SK-N-SH treated with all-trans-retinoic acid at 6 μM for 48 hours (cell line): ENCODE data around the gene ARHGAP10.
"Not testable (repeated sequence)": the region's sequence is repeated elsewhere in the genome, so short reads cannot be mapped to it uniquely, and the experiment has no call there.

Experiments
- ATAC-seq: fragments of 200-7000 bp; cut with Tn5 transposase; 3 replicates; pipeline ENCODE4 v1.9.1; 2020; ENCODE audit warnings: mild to moderate bottlenecking, moderate library complexity
- ARNTL ChIP-seq: fragments of 450-650 bp; formaldehyde crosslinking; IDR thresholded peaks from 2 replicates; pipeline ENCODE4 v1.5.0; 2020; ENCODE audit warnings: low read depth, mild to moderate bottlenecking, moderate library complexity, borderline replicate concordance
- BACH2 ChIP-seq: fragments of 250-450 bp; sonication (Bioruptor Pico); IDR thresholded peaks from 2 replicates; pipeline ENCODE4 v1.9.0; 2021; ENCODE audit warnings: mild to moderate bottlenecking, borderline replicate concordance
- CREB5 ChIP-seq: fragments of 250-450 bp; sonication (Bioruptor Pico); IDR thresholded peaks from 2 replicates; pipeline ENCODE4 v1.5.1; 2020; ENCODE audit warnings: low read depth, mild to moderate bottlenecking, moderate library complexity
- CSDC2 ChIP-seq: fragments of 250-450 bp; sonication (Bioruptor Pico); IDR thresholded peaks from 2 replicates; pipeline ENCODE4 v1.5.0; 2020; ENCODE audit warnings: mild to moderate bottlenecking, moderate library complexity
- CSRNP3 ChIP-seq: fragments of 250-450 bp; sonication (Bioruptor Pico); IDR thresholded peaks from 2 replicates; pipeline ENCODE4 v1.5.1; 2021; ENCODE audit warnings: mild to moderate bottlenecking, moderate library complexity
- ESRRG ChIP-seq: fragments of 250-450 bp; sonication (Bioruptor Pico); IDR thresholded peaks from 2 replicates; pipeline ENCODE4 v1.6.1; 2021; ENCODE audit warnings: mild to moderate bottlenecking
- GLIS3 ChIP-seq: fragments of 250-450 bp; sonication (Bioruptor Pico); IDR thresholded peaks from 2 replicates; pipeline ENCODE4 v1.5.0; 2020; ENCODE audit warnings: mild to moderate bottlenecking, moderate library complexity
- ISL1 ChIP-seq: fragments of 250-450 bp; sonication (Bioruptor Pico); IDR thresholded peaks from 2 replicates; pipeline ENCODE4 v2.1.2; 2022; ENCODE audit warnings: mild to moderate bottlenecking, moderate library complexity
- PATZ1 ChIP-seq: fragments of 250-450 bp; sonication (Bioruptor Pico); IDR thresholded peaks from 2 replicates; pipeline ENCODE4 v1.8.0; 2020; ENCODE audit warnings: mild to moderate bottlenecking, moderate library complexity, borderline replicate concordance
- PPARA ChIP-seq: fragments of 250-450 bp; sonication (Bioruptor Pico); IDR thresholded peaks from 2 replicates; pipeline ENCODE4 v1.5.0; 2020; ENCODE audit warnings: mild to moderate bottlenecking, borderline replicate concordance
- RARB ChIP-seq: fragments of 250-450 bp; sonication (Bioruptor Pico); IDR thresholded peaks from 2 replicates; pipeline ENCODE4 v1.8.0; 2021; ENCODE audit warnings: mild to moderate bottlenecking, moderate library complexity
- SNAI2 ChIP-seq: fragments of 250-450 bp; sonication (Bioruptor Pico); IDR thresholded peaks from 2 replicates; pipeline ENCODE4 v1.5.0; 2020; ENCODE audit warnings: mild to moderate bottlenecking, moderate library complexity
- TCF4 ChIP-seq: fragments of 250-450 bp; sonication (Bioruptor Pico); IDR thresholded peaks from 2 replicates; pipeline ENCODE4 v1.8.0; 2021; ENCODE audit warnings: mild to moderate bottlenecking, moderate library complexity, borderline replicate concordance
- ZC3H10 ChIP-seq: fragments of 250-450 bp; sonication (Bioruptor Pico); IDR thresholded peaks from 2 replicates; pipeline ENCODE4 v1.5.1; 2021; ENCODE audit warnings: mild to moderate bottlenecking, moderate library complexity
- ZFP3 ChIP-seq: fragments of 250-450 bp; sonication (Bioruptor Pico); IDR thresholded peaks from 2 replicates; pipeline ENCODE4 v1.5.0; 2020; ENCODE audit warnings: mild to moderate bottlenecking, moderate library complexity
- ZNF565 ChIP-seq: fragments of 450-650 bp; formaldehyde crosslinking; conservative IDR thresholded peaks from 2 replicates; pipeline ENCODE4 v1.5.0; 2020; ENCODE audit warnings: low read depth, mild to moderate bottlenecking, moderate library complexity
- ZNF70 ChIP-seq: fragments of 450-650 bp; formaldehyde crosslinking; IDR thresholded peaks from 2 replicates; pipeline ENCODE4 v1.5.0; 2020; ENCODE audit warnings: mild to moderate bottlenecking, moderate library complexity
- ZNF8 ChIP-seq: fragments of 450-650 bp; formaldehyde crosslinking; IDR thresholded peaks from 2 replicates; pipeline ENCODE4 v1.5.0; 2020; ENCODE audit warnings: mild to moderate bottlenecking, moderate library complexity
- TF ChIP-seq, protein P1 (sequence below): fragments of 250-450 bp; sonication (Bioruptor Pico); IDR thresholded peaks from 2 replicates; pipeline ENCODE4 v1.5.0; 2020; ENCODE audit warnings: mild to moderate bottlenecking, moderate library complexity
- TF ChIP-seq, protein P2 (sequence below): fragments of 250-450 bp; sonication (Bioruptor Pico); IDR thresholded peaks from 2 replicates; pipeline ENCODE4 v1.8.0; 2021; ENCODE audit warnings: low read depth, mild to moderate bottlenecking, moderate library complexity, borderline replicate concordance

The ARHGAP10 gene

GRCh38 chr4:147996859-147997258, 265.0 kb downstream of the ARHGAP10 start:
- TF ChIP-seq SNAI2 (no peak), ZNF8 (CRISPR knock-in tag) (no peak), CREB5 (no peak), PPARA (CRISPR knock-in tag) (no peak), ZNF70 (no peak), ARNTL (CRISPR knock-in tag) (no peak), PATZ1 (CRISPR knock-in tag) (no peak), GLIS3 (CRISPR knock-in tag) (no peak), RARB (CRISPR knock-in tag) (no peak), ISL1 (CRISPR knock-in tag) (no peak)
- TF ChIP-seq, protein P1, sequence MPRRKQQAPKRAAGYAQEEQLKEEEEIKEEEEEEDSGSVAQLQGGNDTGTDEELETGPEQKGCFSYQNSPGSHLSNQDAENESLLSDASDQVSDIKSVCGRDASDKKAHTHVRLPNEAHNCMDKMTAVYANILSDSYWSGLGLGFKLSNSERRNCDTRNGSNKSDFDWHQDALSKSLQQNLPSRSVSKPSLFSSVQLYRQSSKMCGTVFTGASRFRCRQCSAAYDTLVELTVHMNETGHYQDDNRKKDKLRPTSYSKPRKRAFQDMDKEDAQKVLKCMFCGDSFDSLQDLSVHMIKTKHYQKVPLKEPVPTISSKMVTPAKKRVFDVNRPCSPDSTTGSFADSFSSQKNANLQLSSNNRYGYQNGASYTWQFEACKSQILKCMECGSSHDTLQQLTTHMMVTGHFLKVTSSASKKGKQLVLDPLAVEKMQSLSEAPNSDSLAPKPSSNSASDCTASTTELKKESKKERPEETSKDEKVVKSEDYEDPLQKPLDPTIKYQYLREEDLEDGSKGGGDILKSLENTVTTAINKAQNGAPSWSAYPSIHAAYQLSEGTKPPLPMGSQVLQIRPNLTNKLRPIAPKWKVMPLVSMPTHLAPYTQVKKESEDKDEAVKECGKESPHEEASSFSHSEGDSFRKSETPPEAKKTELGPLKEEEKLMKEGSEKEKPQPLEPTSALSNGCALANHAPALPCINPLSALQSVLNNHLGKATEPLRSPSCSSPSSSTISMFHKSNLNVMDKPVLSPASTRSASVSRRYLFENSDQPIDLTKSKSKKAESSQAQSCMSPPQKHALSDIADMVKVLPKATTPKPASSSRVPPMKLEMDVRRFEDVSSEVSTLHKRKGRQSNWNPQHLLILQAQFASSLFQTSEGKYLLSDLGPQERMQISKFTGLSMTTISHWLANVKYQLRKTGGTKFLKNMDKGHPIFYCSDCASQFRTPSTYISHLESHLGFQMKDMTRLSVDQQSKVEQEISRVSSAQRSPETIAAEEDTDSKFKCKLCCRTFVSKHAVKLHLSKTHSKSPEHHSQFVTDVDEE (CRISPR knock-in tag), result no peak
- TF ChIP-seq, all 23 proteins: peak for 0
- ATAC-seq, result no peak

GRCh38 chr4:148000038-148000437, 268.1 kb downstream of the ARHGAP10 start:
- not testable (repeated sequence) for ATAC-seq

DNA sequence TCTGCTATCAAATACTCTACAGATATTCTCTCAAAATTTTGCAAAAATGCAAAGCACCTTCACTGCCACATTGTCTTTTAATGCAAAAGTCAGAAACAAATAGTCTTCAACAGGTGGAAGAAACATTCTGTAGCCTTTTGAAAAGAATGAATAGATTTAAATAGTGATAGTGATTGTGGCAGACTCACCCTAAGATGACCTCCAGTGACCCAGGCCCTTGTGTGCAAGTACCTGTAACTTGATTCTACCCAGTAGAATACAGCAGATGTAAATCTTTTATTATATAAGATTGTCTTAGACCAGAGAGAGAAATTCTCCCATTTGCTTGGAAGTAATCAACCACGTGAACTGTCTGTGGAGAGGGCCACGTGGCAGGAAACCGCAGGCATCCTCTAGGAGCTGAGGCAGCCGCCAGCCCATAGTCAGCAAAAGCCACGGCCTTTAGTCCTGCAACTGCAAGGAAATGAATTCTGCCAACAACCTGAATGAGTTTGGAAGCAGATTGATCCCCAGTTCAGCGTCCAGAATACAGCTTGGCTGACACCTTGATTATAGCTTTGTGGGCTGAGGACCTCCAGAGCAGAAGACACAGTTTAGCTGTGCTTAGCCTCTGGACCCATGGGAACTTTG, 272.5 kb downstream of the ARHGAP10 start:
- ATAC-seq, result no peak

GRCh38 chr4:148006001-148006400, 274.1 kb downstream of the ARHGAP10 start:
- no peak for ATAC-seq
- TF ChIP-seq, protein P1 (CRISPR knock-in tag), result no peak
- TF ChIP-seq CSRNP3 (CRISPR knock-in tag), result no peak
- no peak for TF ChIP-seq CREB5
- TF ChIP-seq BACH2 (CRISPR knock-in tag), result no peak
- TF ChIP-seq ZC3H10, result no peak
- TF ChIP-seq CSDC2, result no peak
- TF ChIP-seq ZFP3, result no peak
- TF ChIP-seq ARNTL (CRISPR knock-in tag), result no peak
- no peak for TF ChIP-seq SNAI2
- no peak for TF ChIP-seq ZNF565 (CRISPR knock-in tag)
- no peak for TF ChIP-seq RARB (CRISPR knock-in tag)
- TF ChIP-seq ZNF70, result no peak
- TF ChIP-seq TCF4 (CRISPR knock-in tag), result no peak
- TF ChIP-seq ISL1 (CRISPR knock-in tag), result no peak
- TF ChIP-seq, protein P2, sequence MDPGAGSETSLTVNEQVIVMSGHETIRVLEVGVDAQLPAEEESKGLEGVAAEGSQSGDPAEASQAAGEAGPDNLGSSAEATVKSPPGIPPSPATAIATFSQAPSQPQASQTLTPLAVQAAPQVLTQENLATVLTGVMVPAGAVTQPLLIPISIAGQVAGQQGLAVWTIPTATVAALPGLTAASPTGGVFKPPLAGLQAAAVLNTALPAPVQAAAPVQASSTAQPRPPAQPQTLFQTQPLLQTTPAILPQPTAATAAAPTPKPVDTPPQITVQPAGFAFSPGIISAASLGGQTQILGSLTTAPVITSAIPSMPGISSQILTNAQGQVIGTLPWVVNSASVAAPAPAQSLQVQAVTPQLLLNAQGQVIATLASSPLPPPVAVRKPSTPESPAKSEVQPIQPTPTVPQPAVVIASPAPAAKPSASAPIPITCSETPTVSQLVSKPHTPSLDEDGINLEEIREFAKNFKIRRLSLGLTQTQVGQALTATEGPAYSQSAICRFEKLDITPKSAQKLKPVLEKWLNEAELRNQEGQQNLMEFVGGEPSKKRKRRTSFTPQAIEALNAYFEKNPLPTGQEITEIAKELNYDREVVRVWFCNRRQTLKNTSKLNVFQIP (CRISPR knock-in tag), result no peak

More for the DNA sequence above, 272.5 kb downstream of the ARHGAP10 start:
- TF ChIP-seq ZNF70 (no peak), ESRRG (CRISPR knock-in tag) (no peak), ARNTL (CRISPR knock-in tag) (no peak), ISL1 (CRISPR knock-in tag) (no peak), PPARA (CRISPR knock-in tag) (no peak)
